ENCODE measurements around the gene KCTD11. TPM values are rescaled to one million over a fixed set of nuclear protein-coding genes. Genes with fewer than 3 reads are reported as not detected.

The KCTD11 gene
- total and polyA plus RNA-seq, 2 of the 13 experiments (the other 11 are each of a cell fraction or from before 2014, with no cell fraction given) = 1.6 to 2.6 TPM

GRCh38 chr17:7314719-7315569 is 37.0 kb upstream of the KCTD11 start, which contains the start of gene GPS2 (continued):
- TF ChIP-seq DZIP1 (CRISPR knock-in tag; IDR thresholded peaks at IDR 0.05) (no peak), STAT6 (CRISPR knock-in tag; IDR thresholded peaks at IDR 0.05; ENCODE audit: borderline replicate concordance) (no peak; the same call in 1 of the 2 replicates), FOXC1 (CRISPR knock-in tag; IDR thresholded peaks at IDR 0.05; ENCODE audit: borderline replicate concordance) (0 out of 2 replicates have a peak, but pooled peaks have one; percentile 23), BRF2 (CRISPR knock-in tag; IDR thresholded peaks at IDR 0.05) (peak; percentile 79; the same call in 1 of the 2 replicates), ZNF510 (CRISPR knock-in tag; IDR thresholded peaks at IDR 0.05; ENCODE audit: low read depth) (0 out of 2 replicates have a peak, but pooled peaks have one; percentile 57), HCFC1 (IDR thresholded peaks at IDR 0.05; ENCODE audit: low read depth, low read length) (peak; percentile 69), ZNF431 (CRISPR knock-in tag; IDR thresholded peaks at IDR 0.05; ENCODE audit: borderline replicate concordance, low read depth) (0 out of 2 replicates have a peak, but pooled peaks have one; percentile 46), ZNF691 (CRISPR knock-in tag; IDR thresholded peaks at IDR 0.05; ENCODE audit: borderline replicate concordance, low read depth) (no peak), SMARCE1 (IDR thresholded peaks at IDR 0.05; ENCODE audit: borderline replicate concordance) (no peak), ZNF142 (CRISPR knock-in tag; IDR thresholded peaks at IDR 0.05) (peak; percentile 37; the same call in 1 of the 2 replicates), ZNF580 (CRISPR knock-in tag; IDR thresholded peaks at IDR 0.05; ENCODE audit: borderline replicate concordance, low read depth) (peak; percentile 85; the same call in 1 of the 2 replicates), HOXA5 (CRISPR knock-in tag; IDR thresholded peaks at IDR 0.05) (peak; percentile 78; the same call in 1 of the 2 replicates), MIXL1 (CRISPR knock-in tag; IDR thresholded peaks at IDR 0.05) (peak; percentile 81)
